Ramos (cell line): Measurements from ENCODE around the gene NCK1.
"Not testable (repeated sequence)": the region's sequence is repeated elsewhere in the genome, so short reads cannot be mapped to it uniquely, and the experiment has no call there.

Source experiments
- in situ Hi-C: fragments of 300-500 bp; cut with MboI; formaldehyde crosslinking; loops from one replicate; pipeline ENCODE4 v1.14.3; 2022; ENCODE audit warnings: low sequenced_read_pairs; ENCODE audit not compliant: unreplicated experiment

The NCK1 gene

GRCh38 chr3:136979204-136979603 is 117.2 kb downstream of the NCK1 start:
- in situ Hi-C loops = no loop called here

- in situ Hi-C loops = no loop called here
Observed at GRCh38 chr3:136979684-136980083, 117.7 kb downstream of the NCK1 start.

- in situ Hi-C loops = no loop called here
Observed at GRCh38 chr3:136982033-136982432, 120.0 kb downstream of the NCK1 start.

GRCh38 chr3:136982520-136983138 is 120.6 kb downstream of the NCK1 start:
- in situ Hi-C loops = no loop called here

- in situ Hi-C loops = no loop called here
Observed at GRCh38 chr3:136984837-136985236, 122.8 kb downstream of the NCK1 start.

GRCh38 chr3:136987398-136987980 is 125.5 kb downstream of the NCK1 start:
- in situ Hi-C loops = not testable (repeated sequence)

GRCh38 chr3:136988651-136989050 is 126.6 kb downstream of the NCK1 start:
- in situ Hi-C loops = no loop called here

- in situ Hi-C loops = no loop called here
Observed at GRCh38 chr3:136989781-136990524, 127.9 kb downstream of the NCK1 start.

- in situ Hi-C loops = no loop called here
Observed at GRCh38 chr3:136990826-136991225, 128.8 kb downstream of the NCK1 start.

- in situ Hi-C loops = no loop called here
Observed at GRCh38 chr3:136992115-136992514, 130.1 kb downstream of the NCK1 start.

GRCh38 chr3:136994772-136995516 is 132.9 kb downstream of the NCK1 start:
- in situ Hi-C loops = no loop called here

- in situ Hi-C loops = no loop called here
Observed at GRCh38 chr3:136995652-136996051, 133.6 kb downstream of the NCK1 start.
